NCI-H2227 (cell line): Measurements from ENCODE around the gene IL19.
"Not testable (repeated sequence)": the region's sequence is repeated elsewhere in the genome, so short reads cannot be mapped to it uniquely, and the experiment has no call there.

Experiments used
- DNase-seq: peaks from one replicate; lab custom pipeline; 2025; ENCODE audit not compliant: unreplicated experiment; lab: John Stamatoyannopoulos, UW

The IL19 gene

GRCh38 chr1:206772243-206772937 is 1.8 kb downstream of the IL19 start, which contains the start of gene IL10:
Gene IL10 (minus strand): TSS chr1:206772494. CDS start chr1:206772435, 59 bp downstream.
- no peak for DNase-seq

- no peak for DNase-seq
These were observed 3.5 kb downstream of the IL19 start for GRCh38 chr1:206774093-206774492.

DNA sequence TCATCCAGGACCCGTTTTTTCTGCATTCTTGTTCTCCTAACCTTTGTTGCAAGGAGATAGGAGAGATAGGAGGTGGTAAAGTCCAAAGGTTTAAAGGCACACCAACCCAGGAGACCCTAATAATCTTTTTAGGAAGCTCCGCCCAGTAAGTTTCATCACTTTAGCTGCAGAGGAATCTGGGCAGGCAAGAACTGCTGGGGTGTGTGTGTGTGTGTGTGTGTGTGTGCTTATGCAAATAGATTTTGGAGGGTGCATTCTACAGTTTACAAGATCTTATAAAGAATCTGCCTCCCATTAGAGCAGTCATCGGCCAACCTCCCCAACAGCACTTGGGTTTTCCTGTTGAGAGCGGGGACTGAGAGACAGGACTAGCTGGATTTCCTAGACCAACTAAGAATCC is 5.7 kb downstream of the IL19 start:
- DNase-seq, result no peak

GRCh38 chr1:206778031-206778430 is 7.5 kb downstream of the IL19 start:
- no peak for DNase-seq

GRCh38 chr1:206778911-206779310 is 8.3 kb downstream of the IL19 start:
- DNase-seq, result not testable (repeated sequence)

DNA sequence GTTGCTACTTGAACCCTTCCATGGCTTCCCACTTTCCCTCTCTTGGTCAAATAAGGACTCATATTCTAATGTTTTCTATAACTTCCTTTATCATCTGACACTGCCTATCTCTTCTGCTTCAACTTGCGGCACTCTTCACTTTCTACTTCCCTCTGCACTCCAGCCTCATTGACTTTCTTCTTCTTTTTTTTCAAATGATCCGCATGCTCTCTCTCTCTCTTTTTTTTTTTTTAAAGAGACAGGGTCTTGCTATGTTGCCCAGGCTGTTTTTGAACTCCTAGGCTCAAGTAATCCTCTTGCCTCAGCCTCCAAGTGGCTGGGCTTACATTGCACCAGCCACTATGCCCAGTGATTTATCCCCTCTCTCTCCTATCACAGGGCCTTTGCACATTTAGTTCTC is 9.1 kb downstream of the IL19 start:
- no peak for DNase-seq

DNA sequence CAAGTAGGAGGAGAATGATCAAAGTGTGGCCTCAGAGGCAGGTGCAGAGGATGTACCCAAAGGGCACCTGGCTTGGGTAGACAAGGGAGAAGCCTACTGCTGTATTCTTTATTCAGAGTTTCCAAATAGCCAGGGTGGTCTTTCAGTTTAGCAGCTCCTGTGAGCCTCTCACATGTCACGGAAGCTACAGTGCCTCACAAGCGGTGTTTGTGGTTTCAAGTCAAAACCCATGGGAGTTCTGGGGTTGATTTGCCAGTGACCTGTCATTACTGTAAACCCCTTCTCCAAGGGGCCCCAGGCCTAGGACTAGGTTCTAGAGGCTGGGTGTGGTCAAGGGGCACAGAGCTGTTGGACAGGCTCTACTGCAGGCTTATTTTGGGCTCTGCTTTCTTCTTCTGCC is 11.9 kb downstream of the IL19 start:
- DNase-seq, result no peak

GRCh38 chr1:206783506-206783905 is 12.9 kb downstream of the IL19 start:
- no peak for DNase-seq

DNA sequence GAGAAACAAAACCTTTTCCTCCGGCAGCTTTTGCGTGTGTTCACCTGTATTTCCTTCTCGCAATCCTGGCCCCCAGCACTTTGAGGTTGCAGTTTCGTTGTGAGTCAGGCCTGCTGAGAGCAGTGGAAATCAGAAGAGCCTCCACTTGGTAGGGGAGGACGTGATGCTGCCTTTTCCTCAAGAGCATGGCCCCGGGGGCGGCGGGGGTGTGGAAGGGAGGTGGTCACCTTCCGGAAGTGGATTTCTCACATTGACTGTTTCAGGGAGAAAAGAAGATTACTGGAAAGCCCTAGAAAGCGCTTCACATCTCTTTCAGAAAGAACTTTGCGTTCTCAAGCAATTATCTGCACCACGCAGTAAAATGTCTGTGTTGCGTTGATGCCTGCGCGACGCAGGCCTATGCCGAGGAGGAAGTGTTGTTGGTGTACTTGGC is 13.9 kb downstream of the IL19 start:
- DNase-seq, result no peak

DNA sequence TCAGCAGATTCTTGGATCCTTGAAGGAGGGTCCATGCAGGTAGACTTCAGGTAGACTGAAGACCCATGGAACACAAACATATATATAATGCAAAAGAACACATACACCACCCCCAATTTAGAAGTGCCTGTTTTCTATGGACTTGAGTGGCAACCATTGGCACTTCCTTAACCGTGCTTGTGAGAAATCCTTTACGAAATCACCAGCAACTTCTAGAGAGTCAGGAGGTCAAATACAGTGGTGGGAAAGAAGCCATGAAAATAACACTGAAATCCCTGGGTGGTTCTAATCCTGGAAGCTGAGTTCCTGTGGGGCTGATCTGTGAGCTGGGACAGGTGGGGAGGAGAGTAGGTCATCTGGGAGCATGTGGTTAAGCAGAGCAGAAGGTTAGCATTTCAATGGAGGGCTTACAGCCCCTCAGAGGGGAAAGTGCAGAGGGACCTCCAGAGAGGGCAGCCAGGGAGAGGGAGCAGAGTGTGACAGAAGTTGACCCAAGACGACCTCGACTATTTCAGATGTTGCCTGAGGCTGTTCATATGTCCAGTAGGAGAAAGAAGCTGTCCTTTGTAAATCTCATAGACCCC is 14.7 kb downstream of the IL19 start:
- DNase-seq, result no peak

DNA sequence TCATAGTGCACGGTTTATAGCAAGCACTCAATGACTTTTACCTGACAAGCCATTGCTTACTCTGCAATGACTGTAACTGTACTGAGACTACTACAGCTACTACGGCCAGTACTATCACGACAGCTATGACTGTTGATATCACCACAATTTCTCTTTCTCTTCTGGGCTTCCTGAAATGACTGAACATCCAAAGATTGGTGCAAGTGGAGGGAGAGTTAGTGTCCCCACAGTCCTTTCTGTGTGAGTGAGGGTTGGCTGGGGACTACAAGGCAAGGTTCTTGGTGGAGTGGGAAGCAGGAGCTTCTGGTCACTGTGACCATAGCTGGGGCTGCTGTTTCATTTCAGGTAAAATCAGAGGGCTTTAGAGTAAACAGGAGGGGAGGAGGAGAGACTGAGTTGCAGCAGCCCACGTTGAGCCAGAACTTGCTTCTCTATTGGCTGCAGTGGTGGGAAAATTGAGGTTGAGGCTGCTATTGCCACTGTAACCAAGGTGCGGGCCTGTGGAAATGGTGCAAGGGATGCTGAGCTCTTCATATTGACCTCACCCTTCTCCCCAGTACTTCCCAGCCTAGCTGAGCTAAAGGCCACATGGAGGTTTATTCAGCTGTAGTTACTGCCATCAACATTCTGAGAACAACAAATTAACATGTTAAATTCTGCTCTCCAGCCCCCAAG is 15.8 kb downstream of the IL19 start:
- DNase-seq, result no peak

DNA sequence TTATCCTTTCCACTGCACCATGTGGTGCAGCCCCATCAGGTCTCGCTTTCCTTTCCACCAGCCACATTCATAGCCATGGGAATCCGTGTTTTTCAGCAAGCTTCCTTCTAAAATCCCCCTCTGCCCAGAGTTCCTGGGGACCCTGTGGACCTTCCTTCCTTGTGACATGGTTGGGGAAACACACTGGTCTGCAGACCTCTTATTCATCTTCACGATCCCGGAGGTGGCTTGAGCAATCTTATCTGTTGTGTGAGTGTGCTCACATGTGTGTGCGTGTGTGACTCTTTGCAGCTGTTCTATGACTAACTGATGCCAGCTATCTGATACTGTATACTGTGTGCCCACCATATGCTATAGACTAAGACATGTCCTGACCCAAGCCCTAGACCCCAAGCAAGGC is 17.3 kb downstream of the IL19 start:
- DNase-seq, result no peak

DNA sequence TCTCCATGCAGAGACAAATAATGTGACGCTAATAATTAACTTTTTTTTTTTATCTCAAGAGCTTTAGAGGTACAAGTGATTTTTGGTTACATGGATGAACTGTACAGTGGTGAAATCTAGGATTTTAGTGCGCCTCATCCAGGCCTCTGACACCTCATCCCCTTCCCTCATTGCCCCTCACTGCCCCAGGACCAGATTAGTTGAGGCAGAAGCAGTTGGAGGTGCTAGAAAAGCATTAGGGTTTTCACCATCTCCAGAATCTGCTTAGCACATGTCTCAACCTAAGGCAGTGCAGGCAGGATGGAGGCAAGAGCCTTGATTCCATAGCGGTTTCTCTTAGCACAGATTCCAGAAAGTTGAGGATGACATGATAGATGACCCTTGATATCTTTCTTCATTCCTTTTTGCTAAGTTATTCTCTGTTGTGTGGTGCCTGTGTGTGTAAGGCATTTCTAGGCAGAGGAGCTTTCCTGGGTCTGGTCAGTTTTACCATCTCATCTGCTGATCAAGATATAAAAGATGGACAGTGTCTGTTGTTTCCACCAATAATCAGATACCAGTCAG is 18.0 kb downstream of the IL19 start:
- DNase-seq, result no peak

DNA sequence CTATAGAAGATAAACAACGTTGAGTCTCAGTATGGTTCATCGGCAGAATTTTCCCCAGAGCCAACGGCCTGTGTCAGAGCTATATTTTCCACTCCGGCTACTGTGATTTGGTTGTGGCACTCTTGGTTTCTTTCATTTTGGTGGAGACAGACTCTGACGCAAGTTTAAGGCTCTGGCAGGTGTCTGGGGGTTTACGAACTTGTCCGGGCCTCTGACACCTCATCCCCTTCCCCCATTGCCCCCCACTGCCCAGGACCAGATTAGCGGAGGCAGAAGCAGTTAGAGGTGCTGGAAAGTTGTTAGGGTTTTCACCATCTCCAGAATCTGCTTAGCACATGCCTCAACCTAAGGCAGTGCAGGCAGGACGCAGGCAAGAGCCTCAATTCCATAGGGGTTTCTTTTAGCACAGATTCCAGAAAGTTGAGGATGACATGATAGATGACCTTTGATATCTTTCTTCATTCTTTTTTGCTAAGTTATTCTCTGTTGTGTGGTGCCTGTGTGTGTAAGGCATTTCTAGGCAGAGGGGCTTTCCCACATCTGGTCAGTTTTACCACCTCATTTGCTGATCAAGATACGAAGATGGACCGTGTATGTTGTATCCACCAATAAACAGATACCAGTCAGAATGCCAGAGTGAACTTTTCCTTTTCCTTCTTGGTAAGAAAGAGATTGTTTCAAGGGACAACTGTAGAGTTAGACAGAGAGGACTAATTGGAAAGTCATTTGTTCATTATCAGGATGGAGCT is 20.1 kb downstream of the IL19 start:
- DNase-seq, result no peak

DNA sequence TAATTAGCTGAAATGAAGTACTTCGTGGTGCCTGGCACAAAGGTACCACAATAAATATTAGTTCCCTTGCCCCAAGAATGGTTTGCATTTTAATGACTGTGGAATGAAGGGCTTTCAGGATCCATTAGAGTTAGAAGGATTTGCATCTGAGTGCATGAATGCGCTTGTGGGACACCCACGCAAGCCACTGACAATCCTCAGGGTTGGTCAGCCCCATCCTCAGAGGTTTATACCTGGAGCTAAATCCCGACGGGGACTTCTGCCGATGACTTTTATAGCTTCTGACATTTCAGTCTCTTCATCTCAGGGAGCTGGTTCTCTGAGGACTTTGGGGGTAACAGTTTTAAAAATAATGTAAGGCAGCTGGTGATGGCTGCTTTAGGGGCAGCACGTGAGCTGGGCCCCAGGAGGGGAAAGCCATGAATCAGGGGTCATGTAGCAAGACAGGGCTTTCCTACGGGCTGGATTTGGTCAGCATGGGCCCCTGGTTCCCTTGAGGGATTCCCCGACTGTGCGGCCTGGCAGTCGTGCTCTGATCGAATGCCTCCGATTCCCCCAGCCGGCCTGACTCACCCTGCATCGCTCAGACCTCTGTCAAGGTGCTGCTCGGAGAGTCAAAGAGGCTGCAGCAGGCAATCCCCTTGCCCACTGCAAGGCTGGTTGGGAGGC is 22.5 kb downstream of the IL19 start:
- no peak for DNase-seq

DNA sequence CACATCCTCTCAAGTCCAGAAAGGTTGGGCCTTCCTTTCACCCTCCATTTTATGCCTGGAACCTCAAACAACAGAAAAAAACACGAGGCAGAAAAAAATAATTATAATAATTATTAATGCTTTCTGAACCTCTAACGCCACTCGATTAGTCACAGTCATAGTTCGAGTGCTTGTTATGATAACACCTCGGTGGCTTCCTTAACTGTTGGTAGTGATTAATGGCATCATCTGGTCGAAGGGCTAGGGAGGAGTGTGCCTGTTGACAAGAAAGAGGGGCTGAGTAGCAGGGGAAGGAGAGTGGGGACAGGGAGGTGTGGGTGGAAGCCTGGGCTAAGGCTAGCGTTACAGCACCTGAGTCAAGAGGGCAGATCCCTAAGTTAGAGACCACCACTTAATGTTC is 23.0 kb downstream of the IL19 start:
- no peak for DNase-seq

GRCh38 chr1:206794294-206794908 is 23.8 kb downstream of the IL19 start:
- no peak for DNase-seq

DNA sequence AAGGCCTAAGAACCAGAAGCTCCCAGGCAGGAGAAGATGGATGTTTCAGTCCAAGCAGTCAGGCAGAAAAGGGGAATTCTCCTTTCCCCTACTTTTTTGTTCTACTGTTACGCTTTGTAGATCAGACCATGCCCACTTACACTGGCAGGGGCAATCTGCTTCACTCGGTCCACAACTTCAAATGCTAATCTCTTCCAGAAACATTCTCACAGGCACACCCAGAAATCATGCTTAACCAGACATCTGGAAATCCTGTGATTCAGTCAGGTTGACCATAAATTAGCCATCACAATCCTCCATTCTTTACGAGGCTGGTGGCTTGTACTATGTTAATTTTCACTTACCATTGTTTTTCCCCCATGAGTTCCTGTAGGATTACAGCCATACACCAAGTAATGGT is 25.5 kb downstream of the IL19 start:
- no peak for DNase-seq

DNA sequence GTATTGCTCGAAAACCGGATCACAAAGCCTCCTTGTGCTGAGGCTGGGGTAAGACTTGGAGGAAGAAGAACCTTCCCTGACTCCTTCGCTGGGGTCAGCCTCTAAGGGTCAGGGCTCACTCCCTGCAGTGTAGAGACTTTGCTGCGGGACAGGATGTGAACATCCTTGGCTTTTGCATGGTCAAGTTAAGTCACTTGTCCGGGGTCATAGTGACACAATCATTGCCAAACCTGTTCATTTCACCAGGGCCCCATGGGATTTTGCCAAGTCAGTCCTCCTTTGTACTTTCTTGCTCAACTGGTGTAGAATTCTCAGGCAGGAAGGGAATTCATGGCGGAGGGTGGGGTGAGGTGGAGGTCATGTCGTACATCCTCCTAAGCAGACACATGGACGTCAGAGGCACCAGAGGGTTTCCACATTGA is 26.4 kb downstream of the IL19 start:
- DNase-seq, result no peak
